Measurements from ENCODE around the gene HPSE2. TPM values are rescaled to one million over a fixed set of nuclear protein-coding genes. Genes with fewer than 3 reads are reported as not detected.
"Not testable (repeated sequence)": the region's sequence is repeated elsewhere in the genome, so short reads cannot be mapped to it uniquely, and the experiment has no call there.

HPSE2 gene
- polyA plus RNA-seq, 3 donors = 0.65 to 1.4 (median 0.92) TPM

- DNase-seq (ENCODE audit: extremely low read depth in 1 of 11, low read depth in 9 of 11, low spot score in 4 of 11) = no peak
Measured at GRCh38 chr10:98510412-98510995, 725.1 kb downstream of the HPSE2 start.

- DNase-seq (ENCODE audit: extremely low read depth in 1 of 11, low read depth in 9 of 11, low spot score in 4 of 11) = no peak
Measured at GRCh38 chr10:98509745-98510144, 725.9 kb downstream of the HPSE2 start.

GRCh38 chr10:98502535-98502934 lies 733.1 kb downstream of the HPSE2 start:
- not testable (repeated sequence) for DNase-seq (ENCODE audit: extremely low read depth in 1 of 11, low read depth in 9 of 11, low spot score in 4 of 11)

- DNase-seq (ENCODE audit: extremely low read depth in 1 of 11, low read depth in 9 of 11, low spot score in 4 of 11) = no peak
Measured at GRCh38 chr10:98492763-98493162, 742.9 kb downstream of the HPSE2 start.

- no peak for DNase-seq (ENCODE audit: extremely low read depth in 1 of 11, low read depth in 9 of 11, low spot score in 4 of 11)
Measured at GRCh38 chr10:98489561-98490481, 745.8 kb downstream of the HPSE2 start.

GRCh38 chr10:98488669-98489430 lies 746.8 kb downstream of the HPSE2 start:
- no peak for DNase-seq (ENCODE audit: extremely low read depth in 1 of 11, low read depth in 9 of 11, low spot score in 4 of 11)

GRCh38 chr10:98487649-98488048 lies 748.0 kb downstream of the HPSE2 start:
- DNase-seq (ENCODE audit: extremely low read depth in 1 of 11, low read depth in 9 of 11, low spot score in 4 of 11) = no peak

GRCh38 chr10:98486421-98486820 lies 749.2 kb downstream of the HPSE2 start:
- DNase-seq (ENCODE audit: extremely low read depth in 1 of 11, low read depth in 9 of 11, low spot score in 4 of 11) = no peak

GRCh38 chr10:98485959-98486358 lies 749.7 kb downstream of the HPSE2 start:
- DNase-seq (ENCODE audit: extremely low read depth in 1 of 11, low read depth in 9 of 11, low spot score in 4 of 11) = no peak

GRCh38 chr10:98483658-98484057 lies 752.0 kb downstream of the HPSE2 start:
- DNase-seq (ENCODE audit: extremely low read depth in 1 of 11, low read depth in 9 of 11, low spot score in 4 of 11) = no peak

- no peak for DNase-seq (ENCODE audit: extremely low read depth in 1 of 11, low read depth in 9 of 11, low spot score in 4 of 11)
Measured at GRCh38 chr10:98482096-98482495, 753.6 kb downstream of the HPSE2 start.

- DNase-seq (ENCODE audit: extremely low read depth in 1 of 11, low read depth in 9 of 11, low spot score in 4 of 11) = no peak
Measured at GRCh38 chr10:98481404-98481945, 754.2 kb downstream of the HPSE2 start.

- no peak for DNase-seq (ENCODE audit: extremely low read depth in 1 of 11, low read depth in 9 of 11, low spot score in 4 of 11)
Measured at GRCh38 chr10:98478430-98479222, 757.0 kb downstream of the HPSE2 start.

- DNase-seq (ENCODE audit: extremely low read depth in 1 of 11, low read depth in 9 of 11, low spot score in 4 of 11) = no peak
Measured at GRCh38 chr10:98477861-98478260, 757.8 kb downstream of the HPSE2 start.

- DNase-seq (ENCODE audit: extremely low read depth in 1 of 11, low read depth in 9 of 11, low spot score in 4 of 11) = no peak
Measured at GRCh38 chr10:98474628-98475027, 761.0 kb downstream of the HPSE2 start.

- DNase-seq (ENCODE audit: extremely low read depth in 1 of 11, low read depth in 9 of 11, low spot score in 4 of 11) = peak in 1 of 11 donors; percentile 13
Measured at GRCh38 chr10:98472196-98472595, 763.5 kb downstream of the HPSE2 start.

- DNase-seq (ENCODE audit: extremely low read depth in 1 of 11, low read depth in 9 of 11, low spot score in 4 of 11) = no peak
Measured at GRCh38 chr10:98470850-98471249, 764.8 kb downstream of the HPSE2 start.

- no peak for DNase-seq (ENCODE audit: extremely low read depth in 1 of 11, low read depth in 9 of 11, low spot score in 4 of 11)
Measured at GRCh38 chr10:98469001-98469931, 766.4 kb downstream of the HPSE2 start.
